ENCODE results near the gene ZNF831. TPM values are rescaled to one million over a fixed set of nuclear protein-coding genes. Genes with fewer than 3 reads are reported as not detected.

ZNF831 gene
- polyA plus RNA-seq, 1 of the 3 experiments (the other 2 are of a cell fraction), result not detected

- WGBS (ENCODE audit: low lambda C conversion rate), result 39% methylated on average over 7 of the region's 7 CpGs
- Histone ChIP-seq H3K36me3 (replicated peaks in 1 of 2; ENCODE audit: control insufficient read depth in 1 of 2, insufficient read depth in 2 of 2, low read length in 1 of 2) (no peaks in the 10 kb centered on the region), H3K27ac (ENCODE audit: low read depth in 2 of 2, low read length in 1 of 2) (no peak overlapping the region), H3K27me3 (ENCODE audit: insufficient read depth) (no peaks in the 10 kb centered on the region), H3K9ac (no peak overlapping the region), H3K9me3 (no peaks in the 10 kb centered on the region), H3K9me2 (no peaks in the 10 kb centered on the region), H2AFZ (ENCODE audit: low read depth) (no peak overlapping the region), H3F3A (replicated peaks; ENCODE audit: insufficient read depth) (no peaks in the 10 kb centered on the region), H3K4me1 (ENCODE audit: control insufficient read depth in 1 of 2, insufficient read depth in 2 of 2, low read depth in 1 of 2, low read length in 1 of 2) (no peaks in the 10 kb centered on the region), H4K20me1 (ENCODE audit: insufficient read depth) (no peaks in the 10 kb centered on the region), H3K4me2 (no peak overlapping the region), H3K4me3 (ENCODE audit: low read depth in 2 of 2, low read length in 1 of 2) (no peak overlapping the region), H3K79me2 (ENCODE audit: insufficient read depth) (no peaks in the 10 kb centered on the region)
- no peak for DNase-seq
- TF ChIP-seq PBX3 (IDR thresholded peaks at IDR 0.05) (no peak), ELF1 (IDR thresholded peaks at IDR 0.05) (no peak), RCOR1 (IDR thresholded peaks at IDR 0.05; ENCODE audit: low read length) (no peak), MXI1 (IDR thresholded peaks at IDR 0.05; ENCODE audit: low read depth, low read length) (no peak), SIN3A (IDR thresholded peaks at IDR 0.05; ENCODE audit: borderline replicate concordance, low read depth, low read length) (no peak), FOSL2 (IDR thresholded peaks at IDR 0.05; ENCODE audit: borderline replicate concordance, low read depth) (no peak), MEF2A (IDR thresholded peaks at IDR 0.05; ENCODE audit: borderline replicate concordance, low read depth) (no peak), EP300 (IDR thresholded peaks at IDR 0.05; ENCODE audit: borderline replicate concordance in 1 of 2, low read depth in 1 of 2, low read length in 1 of 2) (no peak), TEAD4 (IDR thresholded peaks at IDR 0.05; ENCODE audit: borderline replicate concordance, insufficient read depth) (no peak), POLR2AphosphoS5 (IDR thresholded peaks at IDR 0.05; ENCODE audit: low read depth, low read length) (no peak), MAX (IDR thresholded peaks at IDR 0.05; ENCODE audit: low read depth) (no peak), CTCF (IDR thresholded peaks at IDR 0.05) (no peak)
- ChIA-PET CTCF (interaction anchor here (0.6 kb wide), 1 partner anchor 19 kb away, joined by 3 read pairs; no protein-coding TSS in a partner anchor), POLR2A (no interaction called here)
Measured at GRCh38 chr20:59182401-59183044, 18.9 kb downstream of the ZNF831 start.

GRCh38 chr20:59183751-59184150 is 20.1 kb downstream of the ZNF831 start:
- Histone ChIP-seq H3K4me2 (no peak overlapping the region), H4K20me1 (ENCODE audit: insufficient read depth) (no peaks in the 10 kb centered on the region), H3K36me3 (replicated peaks in 1 of 2; ENCODE audit: control insufficient read depth in 1 of 2, insufficient read depth in 2 of 2, low read length in 1 of 2) (no peaks in the 10 kb centered on the region), H3K27ac (ENCODE audit: low read depth in 2 of 2, low read length in 1 of 2) (no peak overlapping the region), H2AFZ (ENCODE audit: low read depth) (no peak overlapping the region), H3K4me1 (ENCODE audit: control insufficient read depth in 1 of 2, insufficient read depth in 2 of 2, low read depth in 1 of 2, low read length in 1 of 2) (no peaks in the 10 kb centered on the region), H3K4me3 (ENCODE audit: low read depth in 2 of 2, low read length in 1 of 2) (no peak overlapping the region), H3K79me2 (ENCODE audit: insufficient read depth) (no peaks in the 10 kb centered on the region), H3F3A (replicated peaks; ENCODE audit: insufficient read depth) (no peaks in the 10 kb centered on the region), H3K27me3 (ENCODE audit: insufficient read depth) (no peaks in the 10 kb centered on the region), H3K9me3 (no peaks in the 10 kb centered on the region), H3K9me2 (no peaks in the 10 kb centered on the region), H3K9ac (no peak overlapping the region)
- CTCF ChIA-PET, result no interaction called here
- DNase-seq, result no peak
- POLR2A ChIA-PET, result no interaction called here
- TF ChIP-seq NRF1 (IDR thresholded peaks at IDR 0.05; ENCODE audit: low read depth, low read length), result no peak
- no peak for TF ChIP-seq ELF1 (IDR thresholded peaks at IDR 0.05)
- no peak for TF ChIP-seq CHD2 (IDR thresholded peaks at IDR 0.05; ENCODE audit: low read length, partially characterized antibody)
- TF ChIP-seq JUND (IDR thresholded peaks at IDR 0.05), result no peak
- no peak for TF ChIP-seq MAX (IDR thresholded peaks at IDR 0.05; ENCODE audit: low read depth)
- no peak for TF ChIP-seq RAD21 (IDR thresholded peaks at IDR 0.05; ENCODE audit: low read length)
- no peak for TF ChIP-seq IRF3 (IDR thresholded peaks at IDR 0.05; ENCODE audit: low read depth, low read length)
- no peak for TF ChIP-seq SIN3A (IDR thresholded peaks at IDR 0.05; ENCODE audit: borderline replicate concordance, low read depth, low read length)
- TF ChIP-seq MXI1 (IDR thresholded peaks at IDR 0.05; ENCODE audit: low read depth, low read length), result no peak
- TF ChIP-seq YY1 (IDR thresholded peaks at IDR 0.05; ENCODE audit: low read depth), result no peak
- TF ChIP-seq TEAD4 (IDR thresholded peaks at IDR 0.05; ENCODE audit: borderline replicate concordance, insufficient read depth), result no peak
- TF ChIP-seq TCF12 (IDR thresholded peaks at IDR 0.05), result no peak
- TF ChIP-seq MEF2A (IDR thresholded peaks at IDR 0.05; ENCODE audit: borderline replicate concordance, low read depth), result no peak
- TF ChIP-seq CTCF (IDR thresholded peaks at IDR 0.05), result no peak
